HFF-Myc (cell line): ENCODE measurements around the gene MARS1.

Experiments
- DNase-seq: peaks from one replicate; pipeline ENCODE4 v3.0.0-alpha.2; 2011; ENCODE audit warnings: low read depth; ENCODE audit errors: extremely low read depth
- H3K4me3 ChIP-seq: replicated peaks from 2 replicates; pipeline ENCODE4 v1.5.1; 2011; ENCODE audit warnings: low read depth, mild to moderate bottlenecking, control low read depth, low read length
- CTCF ChIP-seq: IDR thresholded peaks from 2 replicates; pipeline ENCODE4 v1.5.1; 2012; ENCODE audit warnings: mild to moderate bottlenecking, low read depth, low read length, control low read depth; ENCODE audit errors: missing control alignments

Gene MARS1

GRCh38 chr12:57534991-57535543 lies 47.2 kb downstream of the MARS1 start:
- TF ChIP-seq CTCF = no peak
- H3K4me3 ChIP-seq = no peak overlapping the region
- DNase-seq = no peak

DNA sequence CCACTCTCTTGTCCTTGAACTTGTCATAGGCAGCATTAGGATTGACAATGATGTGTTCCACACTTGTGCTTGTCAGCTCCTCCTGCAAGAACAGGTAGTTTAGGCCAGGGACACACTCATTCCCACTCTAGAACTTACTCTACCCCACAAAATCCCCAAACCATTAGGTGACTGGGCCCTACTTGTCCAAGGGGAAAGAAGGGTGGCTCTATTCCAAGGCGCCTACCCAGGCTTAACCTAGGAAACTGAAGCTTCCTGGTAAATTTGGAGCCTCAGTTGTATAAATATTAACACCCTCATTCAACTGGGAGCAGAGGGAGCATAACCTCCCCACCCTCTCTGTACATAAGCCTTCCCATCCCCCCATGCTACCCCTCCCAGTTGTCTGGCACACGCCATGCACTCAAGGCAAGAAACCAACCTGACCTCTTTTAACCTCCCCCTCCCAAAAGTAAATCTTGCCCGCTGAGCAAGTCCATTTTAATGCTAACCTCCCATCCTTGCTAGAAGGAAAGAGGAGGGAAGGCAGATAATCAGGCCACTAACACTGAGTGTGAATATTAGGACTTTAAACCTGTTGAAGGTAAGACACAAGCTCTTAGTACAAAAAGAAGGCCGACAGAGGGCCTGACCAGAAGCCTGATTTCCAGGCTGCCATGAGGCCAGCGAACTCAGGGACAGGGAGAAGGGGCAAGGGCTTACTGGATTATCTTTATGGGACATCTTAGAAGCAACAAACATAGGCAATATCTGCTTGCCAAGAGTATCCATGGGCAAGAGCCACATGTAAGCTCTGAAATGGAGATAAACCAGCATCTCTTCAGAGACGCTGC lies 48.1 kb downstream of the MARS1 start:
- TF ChIP-seq CTCF = no peak
- no peak for DNase-seq
- no peak overlapping the region for H3K4me3 ChIP-seq

GRCh38 chr12:57536597-57536942 lies 48.7 kb downstream of the MARS1 start:
- TF ChIP-seq CTCF = no peak
- DNase-seq = no peak

DNA sequence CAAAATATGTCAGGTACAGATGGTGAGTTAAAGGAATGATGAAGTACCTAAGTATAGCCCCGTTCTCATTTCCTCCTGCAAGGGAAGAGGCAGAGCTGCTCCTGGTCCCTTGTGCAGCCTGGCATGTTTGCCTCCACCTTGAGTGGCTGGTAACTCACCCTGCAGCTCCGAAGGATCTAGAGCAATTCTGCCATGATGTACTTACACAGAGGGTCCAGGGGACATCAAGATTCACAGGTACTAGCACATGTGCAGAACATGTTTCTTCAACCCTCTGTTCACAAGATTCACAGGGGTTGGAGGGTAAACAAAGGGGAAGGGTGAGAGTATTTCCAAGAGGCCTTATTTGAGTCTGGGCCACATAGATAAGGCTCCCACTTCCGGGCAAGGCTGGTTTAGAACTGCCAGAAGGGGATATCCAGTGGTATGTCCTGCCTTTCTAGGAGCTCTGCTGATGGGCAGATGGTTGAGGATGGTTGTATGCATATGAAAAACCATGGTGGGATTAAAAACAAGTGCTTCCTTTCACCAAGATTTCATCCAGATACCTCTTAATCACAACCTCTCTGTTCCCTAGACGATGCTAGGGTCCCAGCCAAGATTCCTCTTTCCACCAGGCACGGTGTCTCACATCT lies 51.4 kb downstream of the MARS1 start:
- DNase-seq = no peak
- TF ChIP-seq CTCF = no peak
- H3K4me3 ChIP-seq = no peak overlapping the region

More at GRCh38 chr12:57536597-57536942, 48.7 kb downstream of the MARS1 start:
- H3K4me3 ChIP-seq = no peak overlapping the region

DNA sequence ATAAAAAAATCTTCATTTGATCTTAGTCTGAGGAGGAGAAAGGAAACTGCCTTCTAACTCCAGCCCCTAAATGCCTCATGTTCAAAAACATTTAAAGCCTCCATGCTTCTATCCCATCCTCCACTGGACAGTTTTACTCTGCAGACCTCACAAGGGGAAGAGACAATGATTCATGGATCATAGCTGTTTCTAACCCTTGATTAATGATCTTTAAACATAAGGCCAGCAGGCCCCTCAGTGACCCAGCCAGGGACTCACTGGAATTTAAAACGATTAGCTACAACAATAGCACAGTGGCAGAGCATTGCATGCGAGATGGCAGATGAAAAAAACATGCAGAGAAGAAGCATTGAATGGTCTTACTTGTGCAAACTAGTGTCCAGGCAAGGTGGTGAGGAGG lies 53.1 kb downstream of the MARS1 start:
- H3K4me3 ChIP-seq = no peak overlapping the region
- DNase-seq = no peak
- TF ChIP-seq CTCF = no peak

- no peak overlapping the region for H3K4me3 ChIP-seq
- no peak for TF ChIP-seq CTCF
- no peak for DNase-seq
Measured at GRCh38 chr12:57541717-57542116, 53.8 kb downstream of the MARS1 start.
